ENCODE data around the gene PRKCE. TPM values are rescaled to one million over a fixed set of nuclear protein-coding genes. Genes with fewer than 3 reads are reported as not detected.

The PRKCE gene
- polyA plus RNA-seq, 1 of the 3 experiments (the other 2 are of a cell fraction) = 16.3 TPM

GRCh38 chr2:45890819-45891218 is 239.3 kb downstream of the PRKCE start:
- no peaks in the 10 kb centered on the region for H3K36me3 ChIP-seq (replicated peaks in 1 of 2; ENCODE audit: control insufficient read depth in 1 of 2, insufficient read depth in 2 of 2, low read length in 1 of 2)
- H3K27me3 ChIP-seq (ENCODE audit: insufficient read depth) = no peaks in the 10 kb centered on the region
- no peaks in the 10 kb centered on the region for H3K79me2 ChIP-seq (ENCODE audit: insufficient read depth)
- no peaks in the 10 kb centered on the region for H4K20me1 ChIP-seq (ENCODE audit: insufficient read depth)
- no peak overlapping the region for H3K27ac ChIP-seq (ENCODE audit: low read depth in 2 of 2, low read length in 1 of 2)
- ChIA-PET POLR2A (no interaction called here), CTCF (interaction anchor here (1.6 kb wide), 1 partner anchor 8 kb away, joined by 7 read pairs; no protein-coding TSS in a partner anchor)
- no peaks in the 10 kb centered on the region for H3F3A ChIP-seq (replicated peaks; ENCODE audit: insufficient read depth)
- TF ChIP-seq IRF3 (IDR thresholded peaks at IDR 0.05; ENCODE audit: low read depth, low read length) = no peak
- TF ChIP-seq RFX5 (IDR thresholded peaks at IDR 0.05; ENCODE audit: low read length) = no peak
- TF ChIP-seq USF1 (IDR thresholded peaks at IDR 0.05; ENCODE audit: borderline replicate concordance, low read depth) = no peak
- TF ChIP-seq TAF1 (IDR thresholded peaks at IDR 0.05; ENCODE audit: borderline replicate concordance, low read depth, low read length) = no peak
- TF ChIP-seq EZH2phosphoT487 (IDR thresholded peaks at IDR 0.05; ENCODE audit: borderline replicate concordance, low read depth) = no peak
- no peak for TF ChIP-seq SMC3 (IDR thresholded peaks at IDR 0.05; ENCODE audit: low read depth, low read length)
- no peak for TF ChIP-seq FOXM1 (IDR thresholded peaks at IDR 0.05; ENCODE audit: low read depth)
- no peak for TF ChIP-seq NFIC (IDR thresholded peaks at IDR 0.05; ENCODE audit: borderline replicate concordance)
- no peak for TF ChIP-seq USF2 (IDR thresholded peaks at IDR 0.05; ENCODE audit: borderline replicate concordance, low read depth, low read length)
- no peak for TF ChIP-seq GABPA (IDR thresholded peaks at IDR 0.05; ENCODE audit: low read depth)
- no peak overlapping the region for H2AFZ ChIP-seq (ENCODE audit: low read depth)
- H3K9ac ChIP-seq = no peak overlapping the region
- H3K4me3 ChIP-seq (ENCODE audit: low read depth in 2 of 2, low read length in 1 of 2) = no peak overlapping the region
- peaks cover 18 to 32% of the 10 kb centered on the region in 2 experiments; a peak in 3 of 4 replicates for H3K4me1 ChIP-seq (ENCODE audit: control insufficient read depth in 1 of 2, insufficient read depth in 2 of 2, low read depth in 1 of 2, low read length in 1 of 2)
- no peaks in the 10 kb centered on the region for H3K9me3 ChIP-seq
- H3K9me2 ChIP-seq = no peaks in the 10 kb centered on the region
- WGBS (ENCODE audit: low lambda C conversion rate) = 93% methylated on average over 5 of the region's 5 CpGs
- no peak overlapping the region for H3K4me2 ChIP-seq
- no peak for DNase-seq

- Histone ChIP-seq H3K27me3 (ENCODE audit: insufficient read depth) (no peaks in the 10 kb centered on the region), H3K79me2 (ENCODE audit: insufficient read depth) (no peaks in the 10 kb centered on the region), H3K4me1 (ENCODE audit: control insufficient read depth in 1 of 2, insufficient read depth in 2 of 2, low read depth in 1 of 2, low read length in 1 of 2) (peaks cover 21 to 23% of the 10 kb centered on the region in 2 experiments; a peak in 2 of 4 replicates), H3F3A (replicated peaks; ENCODE audit: insufficient read depth) (no peaks in the 10 kb centered on the region), H3K27ac (ENCODE audit: low read depth in 2 of 2, low read length in 1 of 2) (no peak overlapping the region), H4K20me1 (ENCODE audit: insufficient read depth) (no peaks in the 10 kb centered on the region), H3K9me3 (no peaks in the 10 kb centered on the region), H3K9ac (no peak overlapping the region), H3K4me2 (peak overlapping the region; percentile 34; the same call in 1 of the 2 replicates), H3K36me3 (replicated peaks in 1 of 2; ENCODE audit: control insufficient read depth in 1 of 2, insufficient read depth in 2 of 2, low read length in 1 of 2) (no peaks in the 10 kb centered on the region), H3K9me2 (no peaks in the 10 kb centered on the region), H2AFZ (ENCODE audit: low read depth) (no peak overlapping the region), H3K4me3 (ENCODE audit: low read depth in 2 of 2, low read length in 1 of 2) (no peak overlapping the region)
- DNase-seq = no peak
- ChIA-PET CTCF (no interaction called here), POLR2A (no interaction called here)
- WGBS (ENCODE audit: low lambda C conversion rate) = 86% methylated on average over 8 of the region's 8 CpGs
- TF ChIP-seq TCF12 (IDR thresholded peaks at IDR 0.05) (no peak), RFX5 (IDR thresholded peaks at IDR 0.05; ENCODE audit: low read length) (no peak), TEAD4 (IDR thresholded peaks at IDR 0.05; ENCODE audit: borderline replicate concordance, insufficient read depth) (no peak), FOXM1 (IDR thresholded peaks at IDR 0.05; ENCODE audit: low read depth) (no peak), YY1 (IDR thresholded peaks at IDR 0.05; ENCODE audit: low read depth) (no peak), MAX (IDR thresholded peaks at IDR 0.05; ENCODE audit: low read depth) (no peak), FOSL2 (IDR thresholded peaks at IDR 0.05; ENCODE audit: borderline replicate concordance, low read depth) (no peak), GABPA (IDR thresholded peaks at IDR 0.05; ENCODE audit: low read depth) (no peak), JUND (IDR thresholded peaks at IDR 0.05) (no peak), CHD2 (IDR thresholded peaks at IDR 0.05; ENCODE audit: low read length, partially characterized antibody) (no peak), SMC3 (IDR thresholded peaks at IDR 0.05; ENCODE audit: low read depth, low read length) (no peak), EZH2phosphoT487 (IDR thresholded peaks at IDR 0.05; ENCODE audit: borderline replicate concordance, low read depth) (no peak), REST (IDR thresholded peaks at IDR 0.05; ENCODE audit: low read depth, low read length) (no peak)
Observed at GRCh38 chr2:45891719-45892424, 240.4 kb downstream of the PRKCE start.

All from SK-N-SH (cell line).